NCI-H69 (cell line): ENCODE results near the gene NDRG4.

Experiments
- DNase-seq: peaks from one replicate; lab custom pipeline; 2025; lab: John Stamatoyannopoulos, UW

Gene NDRG4

GRCh38 chr16:58543685-58544084 lies 43.7 kb downstream of the NDRG4 start:
- DNase-seq, result no peak

- no peak for DNase-seq
Observed at GRCh38 chr16:58548378-58548777, 48.4 kb downstream of the NDRG4 start.

GRCh38 chr16:58551496-58551895 lies 51.6 kb downstream of the NDRG4 start:
- no peak for DNase-seq

GRCh38 chr16:58556678-58557077 lies 56.7 kb downstream of the NDRG4 start:
- DNase-seq, result peak; percentile 0
